H1 (cell line): ENCODE results near the gene CADPS. TPM values are rescaled to one million over a fixed set of nuclear protein-coding genes. Genes with fewer than 3 reads are reported as not detected.

Experiments
- CTCF ChIA-PET: fragments of 300-600 bp; sonication (Branson Sonifier 250); formaldehyde crosslinking; loops from one replicate; lab custom pipeline; 2021; ENCODE audit not compliant: partially characterized antibody; lab: Charles Lee
- POLR2A ChIA-PET: fragments of 300-600 bp; sonication (Branson Sonifier 250); formaldehyde crosslinking; loops from one replicate; lab custom pipeline; 2021; ENCODE audit warnings: inconsistent platforms; ENCODE audit not compliant: partially characterized antibody; lab: Charles Lee
- DNase-seq, 2 experiments: peaks; one replicate each; pipeline versions ENCODE4 v3.0.0 to v3.0.0-alpha.2; 2010 to 2022; ENCODE audit warnings: low spot score in 2 of 2, low read depth in 1 of 2, mixed read lengths in 1 of 2
- FAIRE-seq: peaks from 2 replicates; lab custom pipeline; 2011; peaks lifted over from hg19 to GRCh38; lab: Jason Lieb, UNC
- H2AFZ ChIP-seq: 2 replicates; pipeline ENCODE4 v1.8.1; 2012; ENCODE audit warnings: low read length, inconsistent platforms
- H2AK5ac ChIP-seq: 2 replicates; pipeline ENCODE4 v1.6.1; 2013; ENCODE audit warnings: low read depth, low read length
- H2BK120ac ChIP-seq: replicated peaks from 2 replicates; pipeline ENCODE3; 2013; ENCODE audit warnings: low read depth, low read length, inconsistent platforms
- H2BK12ac ChIP-seq: 2 replicates; pipeline ENCODE4 v1.6.1; 2013; ENCODE audit warnings: low read depth, low read length
- H2BK15ac ChIP-seq: 2 replicates; pipeline ENCODE4 v1.6.1; 2013; ENCODE audit warnings: low read length
- H2BK20ac ChIP-seq: 2 replicates; pipeline ENCODE4 v1.6.1; 2013; ENCODE audit warnings: low read length
- H2BK5ac ChIP-seq: 2 replicates; pipeline ENCODE4 v1.6.1; 2013; ENCODE audit warnings: low read depth, low read length
- H3K14ac ChIP-seq: 2 replicates; pipeline ENCODE4 v1.6.1; 2013; ENCODE audit warnings: inconsistent platforms; ENCODE audit not compliant: insufficient read length
- H3K18ac ChIP-seq: 2 replicates; pipeline ENCODE4 v1.6.1; 2013; ENCODE audit warnings: low read length; ENCODE audit errors: extremely low read depth
- H3K23ac ChIP-seq: 2 replicates; pipeline ENCODE4 v1.6.1; 2013; ENCODE audit warnings: inconsistent platforms; ENCODE audit not compliant: insufficient read length
- H3K23me2 ChIP-seq: 2 replicates; pipeline ENCODE4 v1.6.1; 2013; ENCODE audit warnings: low read depth, low read length
- H3K27ac ChIP-seq: 2 replicates; pipeline ENCODE4 v1.6.1; 2011; ENCODE audit warnings: low read depth, low read length, inconsistent platforms
- H3K27me3 ChIP-seq, 4 experiments: replicated peaks in 1 of 4; 1 replicate in 1 of 4; 2 replicates in 3 of 4; pipeline versions ENCODE4 v1.6.1 to v1.8.1; 2011 to 2013; ENCODE audit warnings: low read length in 3 of 4, mild to moderate bottlenecking in 3 of 4, inconsistent platforms in 2 of 4, mixed read lengths in 2 of 4, moderate library complexity in 1 of 4; ENCODE audit not compliant: control insufficient read depth in 3 of 4, insufficient read depth in 3 of 4; ENCODE audit errors: extremely low read depth in 1 of 4
- H3K36me3 ChIP-seq, 4 experiments: 2 replicates each; pipeline versions ENCODE4 v1.6.1 to v1.8.1; 2011 to 2013; ENCODE audit warnings: mild to moderate bottlenecking in 4 of 4, low read length in 3 of 4, moderate library complexity in 2 of 4, control low read depth in 1 of 4, inconsistent platforms in 1 of 4; ENCODE audit not compliant: insufficient read depth in 4 of 4, control insufficient read depth in 2 of 4
- H3K4ac ChIP-seq: replicated peaks from 2 replicates; pipeline ENCODE3; 2013; ENCODE audit warnings: low read length, low read depth, mixed read lengths, inconsistent platforms; ENCODE audit not compliant: insufficient read length
- H3K4me1 ChIP-seq, 4 experiments: replicated peaks in 1 of 4; 1 replicate in 1 of 4; 2 replicates in 3 of 4; pipeline versions ENCODE4 v1.6.1 to v1.8.1; 2011 to 2013; ENCODE audit warnings: low read length in 3 of 4, inconsistent platforms in 2 of 4, mixed read lengths in 1 of 4; ENCODE audit not compliant: insufficient read depth in 4 of 4, control insufficient read depth in 3 of 4
- H3K4me2 ChIP-seq, 2 experiments: 2 replicates each; pipeline versions ENCODE4 v1.6.1 to v1.8.1; 2011 to 2013; ENCODE audit warnings: low read depth in 2 of 2, low read length in 2 of 2, control low read depth in 1 of 2, inconsistent platforms in 1 of 2, mild to moderate bottlenecking in 1 of 2; ENCODE audit not compliant: insufficient read depth in 1 of 2
- H3K4me3 ChIP-seq, 4 experiments: fragments of 200-600, 300-600 bp in 1 of 4; sonication (generic), shearing (Covaris generic), sonication (Bioruptor Twin) in 1 of 4; 2 replicates each; pipeline versions ENCODE4 v1.5.1 to v1.8.1; 2011 to 2016; ENCODE audit warnings: low read length in 4 of 4, low read depth in 3 of 4, control low read depth in 2 of 4, inconsistent platforms in 2 of 4, mild to moderate bottlenecking in 2 of 4, mixed read lengths in 1 of 4, moderate library complexity in 1 of 4; ENCODE audit not compliant: insufficient read depth in 2 of 4; ENCODE audit errors: extremely low read depth in 1 of 4
- H3K56ac ChIP-seq: replicated peaks from 2 replicates; pipeline ENCODE3; 2013; ENCODE audit warnings: low read depth, mild to moderate bottlenecking, mixed read lengths, low read length, inconsistent platforms; ENCODE audit not compliant: insufficient read length
- H3K79me1 ChIP-seq: 2 replicates; pipeline ENCODE4 v1.6.1; 2013; ENCODE audit warnings: low read depth, low read length, control low read depth
- H3K79me2 ChIP-seq, 2 experiments: 2 replicates each; pipeline versions ENCODE4 v1.6.1 to v1.8.1; 2012 to 2013; ENCODE audit warnings: low read length in 2 of 2, mild to moderate bottlenecking in 2 of 2, inconsistent platforms in 1 of 2; ENCODE audit not compliant: insufficient read depth in 2 of 2, control insufficient read depth in 1 of 2
- H3K9ac ChIP-seq, 4 experiments: replicated peaks in 1 of 4; 1 replicate in 1 of 4; 2 replicates in 3 of 4; pipeline versions ENCODE4 v1.6.1 to v1.8.1; 2011 to 2013; ENCODE audit warnings: low read depth in 3 of 4, low read length in 3 of 4, control low read depth in 2 of 4, mild to moderate bottlenecking in 2 of 4, moderate library complexity in 2 of 4, inconsistent platforms in 1 of 4; ENCODE audit errors: extremely low read depth in 1 of 4
- H3K9me3 ChIP-seq, 2 experiments: 2 replicates each; pipeline versions ENCODE4 v1.6.1 to v1.8.1; 2012 to 2013; ENCODE audit warnings: mild to moderate bottlenecking in 2 of 2, moderate library complexity in 2 of 2, control low read depth in 1 of 2, inconsistent platforms in 1 of 2, low read depth in 1 of 2, low read length in 1 of 2, mixed read lengths in 1 of 2; ENCODE audit not compliant: insufficient read depth in 2 of 2
- H4K20me1 ChIP-seq, 2 experiments: replicated peaks in 1 of 2; 2 replicates each; pipeline versions ENCODE3 to v1.8.1; 2011 to 2013; ENCODE audit warnings: inconsistent platforms in 2 of 2, low read length in 2 of 2, mild to moderate bottlenecking in 1 of 2; ENCODE audit not compliant: insufficient read depth in 2 of 2, control insufficient read depth in 1 of 2
- H4K5ac ChIP-seq: 2 replicates; pipeline ENCODE4 v1.6.1; 2013; ENCODE audit warnings: low read length, low read depth, mixed read lengths, inconsistent platforms; ENCODE audit not compliant: insufficient read length
- H4K8ac ChIP-seq: 2 replicates; pipeline ENCODE4 v1.8.0; 2013; ENCODE audit warnings: mild to moderate bottlenecking, moderate library complexity, low read length, inconsistent platforms; ENCODE audit not compliant: insufficient read depth; ENCODE audit errors: extremely low read depth
- H4K91ac ChIP-seq: replicated peaks from 2 replicates; pipeline ENCODE3; 2013; ENCODE audit warnings: low read length, mixed read lengths, inconsistent platforms; ENCODE audit not compliant: insufficient read length
- CBX5 ChIP-seq: fragments of 300-800, 300-1000 bp; sonication (generic); IDR thresholded peaks from 2 replicates; pipeline ENCODE4 v1.7.1; 2016; ENCODE audit warnings: antibody characterized with exemption, low read length, low read depth
- E2F6 ChIP-seq: IDR thresholded peaks from 2 replicates; pipeline ENCODE4 v1.6.1; 2012; ENCODE audit warnings: inconsistent platforms
- EGR1 ChIP-seq: IDR thresholded peaks from 2 replicates; pipeline ENCODE4 v1.6.1; 2011; ENCODE audit warnings: low read depth, low read length, borderline replicate concordance
- EZH2 ChIP-seq: fragments of 200-600 bp; sonication (generic); IDR thresholded peaks from 2 replicates; pipeline ENCODE4 v1.7.1; 2012; ENCODE audit warnings: low read depth, mild to moderate bottlenecking, moderate library complexity, low read length, inconsistent platforms; ENCODE audit not compliant: severe bottlenecking
- FOSL1 ChIP-seq: IDR thresholded peaks from 2 replicates; pipeline ENCODE4 v1.6.1; 2011; ENCODE audit warnings: mild to moderate bottlenecking, low read depth, low read length, moderate library complexity; ENCODE audit not compliant: insufficient read depth
- MAX ChIP-seq: IDR thresholded peaks from 2 replicates; pipeline ENCODE4 v1.6.1; 2012; ENCODE audit warnings: inconsistent platforms
- RNF2 ChIP-seq: fragments of 200-900, 300-1000 bp; sonication (generic); IDR thresholded peaks from 2 replicates; pipeline ENCODE4 v1.7.1; 2016; ENCODE audit warnings: borderline replicate concordance, low read depth, mild to moderate bottlenecking, antibody characterized with exemption, low read length; ENCODE audit not compliant: poor library complexity, severe bottlenecking; ENCODE audit errors: missing control alignments
- SRF ChIP-seq: IDR thresholded peaks from 2 replicates; pipeline ENCODE4 v1.6.1; 2011; ENCODE audit warnings: mild to moderate bottlenecking, low read depth, low read length, moderate library complexity
- SUZ12 ChIP-seq: fragments of 200-600 bp; sonication (generic); IDR thresholded peaks from 2 replicates; pipeline ENCODE4 v1.6.1; 2012; ENCODE audit warnings: mild to moderate bottlenecking, inconsistent platforms, low read length, moderate library complexity, mixed read lengths
- TCF12 ChIP-seq: IDR thresholded peaks from 2 replicates; pipeline ENCODE4 v1.6.1; 2011; ENCODE audit warnings: low read depth, mild to moderate bottlenecking, low read length
- WGBS, 2 experiments: shearing (Covaris generic) in 1 of 2; methylation state at CpG; one replicate each; pipeline versions ENCODE4 v1.1.6 to v1.1.7; 2013 to 2015; ENCODE audit warnings: low lambda C conversion rate in 2 of 2, mixed read lengths in 2 of 2, inconsistent platforms in 1 of 2, low coverage in 1 of 2, missing lambda C conversion rate in 1 of 2; ENCODE audit not compliant: insufficient replicate concordance in 2 of 2, insufficient coverage in 1 of 2, insufficient read length in 1 of 2; ENCODE audit errors: extremely low coverage in 1 of 2, missing lambda C conversion rate in 1 of 2; 5-methylcytosine and 5-hydroxymethylcytosine counted together
- polyA plus RNA-seq, 7 experiments: library from polyadenylated mRNA; depleted of rRNA in 3 of 7; stranded (reverse) in 5 of 7; unstranded in 2 of 7; fragments of >200 nt in 5 of 7; fragments of 200-250 nt in 2 of 7; gene quantifications; 1 replicate in 5 of 7; 2 replicates in 1 of 7; 4 replicates in 1 of 7; pipeline versions ENCODE4 v1.2.1 to v1.2.3, GENCODE V29; 2011 to 2013; ENCODE audit warnings: missing spikeins in 2 of 7, mixed read lengths in 2 of 7
- total RNA-seq: library from RNA; stranded (reverse); fragmentation: NEBNext Ultra II Directional; extraction: Animal tissue kit (Norgen Biotek cat#: 25700); gene quantifications from 2 replicates; pipeline ENCODE4 v1.2.1, GENCODE V29; 2021

Gene CADPS
- total and polyA plus RNA-seq, 2 of the 8 experiments (the other 6 are each of a cell fraction or from before 2014, with no cell fraction given) = 7.1 to 10.2 TPM

GRCh38 chr3:62368705-62369475, 506.3 kb downstream of the CADPS start:
- WGBS, 2 experiments = 2% methylated on average over 52 of the region's 58 CpGs; no CpG with 5 or more reads in 1 of the 2 experiments
- TF ChIP-seq EZH2 = peak; percentile 46
- 0 out of 2 replicates have a peak, but pooled peaks have one; percentile 21 for TF ChIP-seq MAX
- no peak for TF ChIP-seq FOSL1
- 0 out of 2 replicates have a peak, but pooled peaks have one; percentile 45 for TF ChIP-seq EGR1
- no peak for TF ChIP-seq TCF12
- peak; percentile 67 for TF ChIP-seq SUZ12
- TF ChIP-seq RNF2 = no peak
- peak; percentile 81 for TF ChIP-seq SRF
- TF ChIP-seq E2F6 = no peak
- no peak for TF ChIP-seq CBX5

More at GRCh38 chr3:62368705-62369475, 506.3 kb downstream of the CADPS start:
- peak overlapping the region; percentile 46 to 60 (median 52) for H3K4me3 ChIP-seq
- H2BK120ac ChIP-seq = no peak overlapping the region
- H2AFZ ChIP-seq = no peak overlapping the region
- H3K9me3 ChIP-seq = no peaks in the 10 kb centered on the region; a peak in 1 of 4 replicates
- H3K14ac ChIP-seq = no peak overlapping the region
- peak overlapping the region; percentile 73 to 90 for H3K4me2 ChIP-seq
- ChIA-PET CTCF (interaction anchor here (0.6 to 3.3 kb wide), 15 partner anchors 8 to 879 kb away, joined by 3 to 20 read pairs (median 3); no protein-coding TSS in a partner anchor), POLR2A (interaction anchor here (0.6 to 4.6 kb wide), 4 partner anchors 10 to 110 kb away, joined by 3 to 26 read pairs (median 3); no protein-coding TSS in a partner anchor)
- DNase-seq = peak in 1 of 2 experiments; percentile 83
- no peak overlapping the region for H3K18ac ChIP-seq
- peaks cover 83 to 100% (median 97%) of the 10 kb centered on the region in 4 experiments for H3K27me3 ChIP-seq
- no peak overlapping the region for H3K23ac ChIP-seq
- no peak overlapping the region for H2AK5ac ChIP-seq
- no peaks in the 10 kb centered on the region for H3K79me2 ChIP-seq
- no peak overlapping the region; the same call in 1 of the 2 replicates for H2BK15ac ChIP-seq
- H4K20me1 ChIP-seq = peaks cover 2 to 12% of the 10 kb centered on the region in 2 experiments
- peaks cover 4% of the 10 kb centered on the region; the same call in 1 of the 2 replicates for H3K23me2 ChIP-seq
- H4K91ac ChIP-seq = no peak overlapping the region
- H4K5ac ChIP-seq = no peak overlapping the region
- H3K9ac ChIP-seq = no peak overlapping the region
- H2BK12ac ChIP-seq = no peak overlapping the region; the same call in 1 of the 2 replicates
- H3K56ac ChIP-seq = no peak overlapping the region
- no peak overlapping the region for H3K27ac ChIP-seq
- H4K8ac ChIP-seq = no peak overlapping the region
- H2BK20ac ChIP-seq = no peak overlapping the region
- H2BK5ac ChIP-seq = no peak overlapping the region
- H3K36me3 ChIP-seq = no peaks in the 10 kb centered on the region
- H3K4ac ChIP-seq = no peak overlapping the region
- no peaks in the 10 kb centered on the region for H3K79me1 ChIP-seq
- peaks cover 18 to 60% (median 40%) of the 10 kb centered on the region in 4 experiments for H3K4me1 ChIP-seq
- FAIRE-seq = no peak
